NCI-H2081 (cell line): ENCODE measurements around the gene POMT2.
"Not testable (repeated sequence)": the region's sequence is repeated elsewhere in the genome, so short reads cannot be mapped to it uniquely, and the experiment has no call there.

ENCODE experiments used
- DNase-seq, 2 experiments: peaks; one replicate each; lab custom pipeline; 2025; lab: John Stamatoyannopoulos, UW

The POMT2 gene

GRCh38 chr14:77320238-77320935 is at the start of gene POMT2:
Gene POMT2 (minus strand): TSS chr14:77320883. CDS start chr14:77320681, 202 bp downstream.
- DNase-seq: peak; percentile 89 to 95

DNA sequence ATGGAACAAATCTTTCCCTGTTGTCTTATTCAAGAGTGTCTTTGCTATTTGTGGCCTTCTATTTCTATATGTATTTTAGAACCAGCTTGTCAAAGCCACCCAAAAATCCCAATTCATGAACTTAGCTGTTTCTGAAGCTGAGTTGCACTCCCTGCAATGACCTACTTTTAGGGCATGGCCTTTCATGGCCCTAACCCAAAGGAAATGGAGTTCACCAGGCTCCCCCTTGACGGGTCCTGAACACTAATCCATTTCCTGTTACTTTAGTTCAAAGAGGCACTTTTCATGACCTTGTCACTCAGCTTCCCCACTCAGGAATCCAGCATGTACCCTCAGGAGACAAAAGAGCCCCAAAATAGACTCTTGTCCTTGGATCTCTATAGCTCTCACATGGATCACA is 48.6 kb upstream of the POMT2 start:
- no peak for DNase-seq

DNA sequence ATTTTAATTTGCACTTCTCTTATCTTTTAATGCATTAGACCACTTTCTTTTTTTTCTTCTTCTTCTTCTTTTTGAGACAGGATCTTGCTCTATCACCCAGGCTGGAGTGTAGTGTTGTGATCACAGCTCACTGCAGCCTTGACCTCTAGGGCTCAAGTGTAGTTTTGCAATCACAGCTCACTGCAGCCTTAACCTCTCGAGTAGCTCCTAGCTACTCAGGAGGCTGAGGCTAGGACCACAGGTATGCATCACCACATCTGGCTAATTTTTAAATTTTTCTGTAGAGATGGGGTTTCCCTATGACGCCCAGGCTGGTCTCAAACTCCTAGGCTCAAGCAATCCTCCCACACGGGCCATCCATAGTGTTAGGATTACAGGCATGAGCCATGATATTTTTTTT is 43.5 kb upstream of the POMT2 start:
- no peak for DNase-seq

- DNase-seq: no peak
These were observed 38.9 kb upstream of the POMT2 start for GRCh38 chr14:77359626-77360025.

- DNase-seq: no peak
These were observed 36.2 kb upstream of the POMT2 start for GRCh38 chr14:77356899-77357298.

GRCh38 chr14:77355811-77356210 is 35.1 kb upstream of the POMT2 start:
- no peak for DNase-seq

GRCh38 chr14:77353469-77354141 is 32.9 kb upstream of the POMT2 start:
- DNase-seq: no peak

- no peak for DNase-seq
These were observed 27.1 kb upstream of the POMT2 start for GRCh38 chr14:77347751-77348150.

DNA sequence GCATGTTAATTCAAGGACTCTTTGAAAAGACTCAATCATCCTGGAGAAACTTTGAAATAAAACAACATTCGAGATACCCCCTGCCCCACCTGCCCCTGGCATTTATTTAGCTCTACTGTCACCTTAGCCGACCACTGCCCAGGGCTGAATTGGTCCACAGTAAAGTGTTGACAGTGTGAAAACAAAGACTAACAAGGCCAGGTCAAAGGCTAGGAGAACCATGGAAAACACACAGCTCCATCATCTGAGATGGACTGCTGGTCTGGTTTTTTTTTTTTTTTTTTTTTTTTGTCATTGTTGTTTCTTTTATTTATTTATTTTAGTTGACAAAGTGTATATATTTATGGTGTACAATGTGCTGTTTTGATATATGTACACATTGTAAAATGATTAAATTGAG is 25.8 kb upstream of the POMT2 start:
- no peak for DNase-seq

DNA sequence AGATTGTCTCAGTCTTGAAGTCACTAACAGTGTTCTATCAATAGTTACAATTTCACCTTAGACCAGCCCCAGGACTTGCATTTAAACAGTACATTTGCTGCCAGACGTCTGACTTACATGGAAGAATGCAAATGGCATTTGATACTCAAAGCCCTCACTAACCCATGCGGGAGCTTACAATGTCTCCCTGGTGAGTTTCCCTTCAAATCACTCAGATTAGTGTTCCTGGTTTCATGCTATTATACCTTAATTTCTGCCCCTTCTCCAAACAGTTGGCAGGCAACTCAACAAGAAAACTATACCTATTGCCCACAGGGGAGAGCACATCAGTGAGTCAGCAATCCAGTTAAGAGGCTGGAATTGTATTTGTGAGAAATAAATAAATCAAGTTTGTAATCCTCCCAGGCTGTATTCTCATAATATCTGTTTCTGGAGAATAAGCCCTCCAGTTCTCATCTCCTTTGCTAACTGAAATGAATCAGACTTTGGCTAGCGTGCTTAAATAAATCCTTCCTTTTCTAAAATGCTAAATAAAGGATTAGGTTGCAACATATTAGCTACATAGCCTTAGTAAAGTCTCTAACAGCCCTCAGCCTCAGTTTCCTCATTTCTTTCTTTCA is 23.8 kb upstream of the POMT2 start:
- no peak for DNase-seq

- no peak for DNase-seq
These were observed 23.0 kb upstream of the POMT2 start for GRCh38 chr14:77343662-77344061.

DNA sequence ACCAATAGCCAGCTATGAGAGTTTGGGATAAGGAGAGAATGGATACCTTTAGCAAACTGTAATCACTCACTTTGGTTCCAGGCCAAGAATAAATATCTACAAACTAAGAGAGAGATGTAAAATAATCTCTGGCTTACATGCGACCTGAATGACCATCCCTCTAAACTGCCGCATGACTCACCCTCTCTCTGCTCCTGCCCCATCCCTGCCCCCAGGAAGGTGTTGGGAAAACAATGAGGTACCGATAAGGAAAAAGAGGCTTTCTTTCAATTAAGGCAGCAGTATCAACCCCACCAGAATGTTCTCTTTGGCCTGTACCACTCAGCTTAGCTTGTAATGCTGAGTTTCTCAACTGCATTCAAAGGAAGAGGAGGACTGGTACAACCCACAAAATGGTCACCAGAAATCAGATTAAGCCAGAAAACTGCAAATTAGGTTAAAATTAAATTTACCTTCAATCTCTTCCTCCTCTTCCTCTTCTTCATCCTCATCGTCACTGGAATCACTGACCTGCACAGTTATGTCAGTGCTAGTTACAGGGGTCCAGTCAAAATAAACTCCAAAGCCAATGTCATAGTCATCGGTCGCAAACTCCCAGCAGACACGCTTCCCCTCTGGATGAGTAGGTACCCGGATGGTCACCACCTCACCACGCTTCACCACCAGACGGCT is 22.2 kb upstream of the POMT2 start:
- DNase-seq: no peak

DNA sequence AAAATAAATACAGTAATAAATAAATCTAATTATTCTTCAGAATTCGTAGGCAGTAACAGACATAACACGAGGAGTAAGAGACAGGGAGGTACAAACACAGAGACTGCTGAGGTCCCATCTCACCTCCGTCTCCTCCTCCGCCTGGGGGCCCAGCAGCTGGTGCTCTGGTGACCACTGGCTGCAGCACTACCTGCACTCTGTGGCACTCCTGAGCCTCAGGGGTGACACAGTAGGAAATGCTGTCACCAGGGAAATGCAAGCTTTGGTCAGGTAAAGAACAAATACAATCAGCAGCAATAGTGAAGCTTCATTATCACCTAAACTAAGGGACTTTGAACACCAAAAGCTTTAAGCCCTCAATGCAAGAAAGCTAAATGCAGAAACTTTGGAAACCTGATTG is 19.7 kb upstream of the POMT2 start:
- DNase-seq: no peak

DNA sequence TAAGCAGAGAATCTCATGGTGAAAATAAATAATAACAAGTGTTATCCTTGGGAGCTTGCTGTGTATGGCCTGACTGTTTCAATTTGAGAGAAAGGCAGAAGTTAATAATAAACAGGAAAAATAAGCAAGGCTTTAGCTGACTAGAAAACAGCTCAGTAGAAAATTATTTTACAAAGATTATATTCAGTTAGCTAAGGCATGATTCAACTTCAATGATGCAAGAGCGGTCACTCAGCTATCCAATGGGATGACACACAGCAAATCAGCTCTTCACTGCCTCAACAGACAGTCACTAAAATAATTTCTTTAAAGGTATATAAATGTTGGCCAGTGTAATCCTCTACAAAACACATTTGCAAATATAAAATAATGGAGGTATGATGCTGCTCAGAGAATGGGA is 18.7 kb upstream of the POMT2 start:
- DNase-seq: no peak

- DNase-seq: no peak
These were observed 17.6 kb upstream of the POMT2 start for GRCh38 chr14:77338302-77338701.

GRCh38 chr14:77337880-77338279 is 17.2 kb upstream of the POMT2 start:
- no peak for DNase-seq

GRCh38 chr14:77337255-77337654 is 16.6 kb upstream of the POMT2 start:
- DNase-seq: not testable (repeated sequence)

- no peak for DNase-seq
These were observed 14.9 kb upstream of the POMT2 start for GRCh38 chr14:77335576-77335975.

- DNase-seq: no peak
These were observed 9.2 kb upstream of the POMT2 start for GRCh38 chr14:77329872-77330271.

GRCh38 chr14:77327111-77327510 is 6.4 kb upstream of the POMT2 start:
- DNase-seq: no peak

- no peak for DNase-seq
These were observed 5.0 kb upstream of the POMT2 start for GRCh38 chr14:77325746-77326094.

DNA sequence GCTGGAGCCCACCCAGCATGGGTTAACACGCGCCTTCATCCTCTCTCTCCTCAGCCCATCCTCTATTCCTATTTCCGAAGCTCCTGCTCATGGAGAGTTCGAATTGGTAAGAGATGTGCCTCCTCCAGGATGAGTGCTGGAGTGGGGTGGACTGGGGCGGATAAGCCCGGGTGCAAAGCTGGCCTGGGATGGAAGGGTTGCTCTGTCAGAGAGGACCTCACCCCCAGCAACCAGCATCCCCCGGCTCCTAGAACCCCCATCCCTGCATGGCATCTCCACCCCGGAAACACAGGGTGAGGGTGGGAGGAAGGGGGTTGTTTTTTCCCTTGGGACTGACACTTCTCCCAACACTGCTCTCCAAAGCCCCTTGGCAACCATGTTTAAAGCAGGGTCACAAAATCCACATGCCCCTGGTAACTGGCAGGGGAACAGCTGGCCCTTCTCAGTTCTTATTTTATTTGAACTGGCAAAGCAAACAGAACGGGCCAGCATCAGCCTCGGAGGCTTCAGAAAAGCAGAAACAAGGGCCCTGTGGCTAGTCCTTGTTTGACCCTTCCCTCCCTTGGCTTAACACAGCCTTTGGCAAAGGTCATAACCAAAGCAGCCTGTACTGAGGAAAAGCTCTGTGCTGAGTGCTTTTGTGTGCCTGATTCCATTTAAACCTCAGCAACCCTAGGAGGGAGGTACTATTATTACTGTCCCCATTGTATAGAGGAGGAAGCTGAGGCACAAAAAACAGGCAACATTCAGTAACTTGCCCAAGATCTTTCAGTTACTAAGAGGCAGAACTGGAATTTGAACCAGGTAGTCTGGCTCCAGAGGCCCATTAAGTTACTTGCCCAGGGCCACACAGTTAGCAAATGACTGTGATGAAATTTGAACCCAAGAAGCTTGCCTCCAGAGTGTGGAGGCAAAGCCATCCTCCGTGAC is 4.4 kb upstream of the POMT2 start:
- DNase-seq: no peak
